Smooth muscle cell (in vitro differentiated cells): ENCODE results near the gene FGGY. TPM values are rescaled to one million over a fixed set of nuclear protein-coding genes. Genes with fewer than 3 reads are reported as not detected.
A peak's percentile ranks its signal among the peaks of the same experiment; 100 is the strongest.

Experiments
- DNase-seq: peaks from one replicate; lab custom pipeline; 2025; ENCODE audit not compliant: unreplicated experiment; lab: John Stamatoyannopoulos, UW
- H2AFZ ChIP-seq: fragments of 200-600 bp; sonication (generic); 2 replicates; pipeline ENCODE4 v1.6.0; 2016; ENCODE audit warnings: antibody characterized with exemption, low read depth, mild to moderate bottlenecking
- H3F3A ChIP-seq: fragments of 200-600 bp; sonication (generic); 2 replicates; pipeline ENCODE4 v1.6.0; 2017; ENCODE audit warnings: antibody characterized with exemption, low read depth
- H3K27ac ChIP-seq: fragments of 200-600 bp; sonication (generic); 2 replicates; pipeline ENCODE4 v1.5.1; 2016; ENCODE audit warnings: low read depth, mild to moderate bottlenecking
- H3K27me3 ChIP-seq: fragments of 200-600 bp; sonication (generic); 2 replicates; pipeline ENCODE4 v1.6.1; 2016; ENCODE audit warnings: low read depth, mild to moderate bottlenecking
- H3K36me3 ChIP-seq: fragments of 200-600 bp; sonication (generic); 2 replicates; pipeline ENCODE4 v1.5.1; 2016; ENCODE audit warnings: low read depth
- H3K4me1 ChIP-seq: fragments of 200-600 bp; sonication (generic); 2 replicates; pipeline ENCODE4 v1.5.1; 2016; ENCODE audit warnings: low read depth
- H3K4me2 ChIP-seq: fragments of 200-600 bp; sonication (generic); 2 replicates; pipeline ENCODE4 v1.6.0; 2016; ENCODE audit warnings: mild to moderate bottlenecking
- H3K4me3 ChIP-seq: fragments of 200-600 bp; sonication (generic); 2 replicates; pipeline ENCODE4 v1.5.1; 2016; ENCODE audit warnings: mild to moderate bottlenecking
- H3K79me2 ChIP-seq: fragments of 200-600 bp; sonication (generic); 2 replicates; pipeline ENCODE4 v1.6.0; 2016; ENCODE audit warnings: low read depth, mild to moderate bottlenecking
- H3K9ac ChIP-seq: fragments of 200-600 bp; sonication (generic); 2 replicates; pipeline ENCODE4 v1.6.0; 2016; ENCODE audit warnings: low read depth
- H3K9me3 ChIP-seq: fragments of 200-600 bp; sonication (generic); replicated peaks from 2 replicates; pipeline ENCODE4 v1.5.1; 2016; ENCODE audit warnings: low read depth
- H4K20me1 ChIP-seq: fragments of 200-600 bp; sonication (generic); 2 replicates; pipeline ENCODE4 v1.6.0; 2016; ENCODE audit warnings: low read depth
- whole genome bisulfite sequencing: methylation state at CpG from one replicate; pipeline ENCODE4 v1.1.7; 2016; ENCODE audit warnings: low lambda C conversion rate; 5-methylcytosine and 5-hydroxymethylcytosine counted together
- polyA plus RNA-seq: library from polyadenylated mRNA; unstranded; fragments of >200 nt; fragmentation: Nextera tagmentation; extraction: Ambion mirVana; gene quantifications from 2 replicates; pipeline ENCODE4 v1.2.1, GENCODE V29; 2016
- total RNA-seq: library from RNA; depleted of rRNA; stranded (reverse); fragments of >200 nt; gene quantifications from 2 replicates; pipeline ENCODE4 v1.2.3, GENCODE V29; 2014
- TF ChIP-seq, protein P1 (sequence below): fragments of 200-600 bp; sonication (generic); IDR thresholded peaks from 2 replicates; pipeline ENCODE4 v1.5.1; 2017; ENCODE audit warnings: borderline replicate concordance, mild to moderate bottlenecking, antibody characterized with exemption; ENCODE audit not compliant: insufficient read depth, poor library complexity, severe bottlenecking

The FGGY gene
- total and polyA plus RNA-seq, 2 experiments from 2014 or later, result 5.1 to 9.2 TPM

DNA sequence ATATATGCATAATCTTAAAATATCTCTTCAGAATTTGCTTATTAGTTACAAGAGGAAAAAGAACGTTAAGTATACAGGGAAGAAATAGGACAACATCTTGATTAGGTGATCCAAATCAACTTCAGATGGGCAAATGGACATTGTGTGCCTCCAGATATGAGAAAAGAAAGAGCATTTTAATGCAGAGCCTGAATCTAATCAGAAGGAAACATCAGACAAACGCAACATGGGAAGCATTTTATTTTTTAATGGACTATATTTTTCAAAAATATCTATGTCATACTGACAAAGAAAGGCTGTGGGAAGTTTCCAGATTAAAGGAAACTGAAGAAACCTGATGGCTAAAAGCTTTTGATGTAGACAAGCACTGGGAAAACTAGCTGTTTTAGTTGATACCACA, 466.5 kb downstream of the FGGY start:
- Histone ChIP-seq H3K27ac (no peak overlapping the region), H3K27me3 (no peaks in the 10 kb centered on the region), H4K20me1 (no peaks in the 10 kb centered on the region), H2AFZ (no peak overlapping the region), H3K9me3 (no peaks in the 10 kb centered on the region), H3K36me3 (no peaks in the 10 kb centered on the region), H3K4me2 (no peak overlapping the region), H3K4me3 (no peak overlapping the region), H3F3A (no peaks in the 10 kb centered on the region), H3K79me2 (no peaks in the 10 kb centered on the region), H3K9ac (no peak overlapping the region), H3K4me1 (no peaks in the 10 kb centered on the region)
- 91% methylated on average over 2 of the region's 2 CpGs for WGBS
- TF ChIP-seq, protein P1, sequence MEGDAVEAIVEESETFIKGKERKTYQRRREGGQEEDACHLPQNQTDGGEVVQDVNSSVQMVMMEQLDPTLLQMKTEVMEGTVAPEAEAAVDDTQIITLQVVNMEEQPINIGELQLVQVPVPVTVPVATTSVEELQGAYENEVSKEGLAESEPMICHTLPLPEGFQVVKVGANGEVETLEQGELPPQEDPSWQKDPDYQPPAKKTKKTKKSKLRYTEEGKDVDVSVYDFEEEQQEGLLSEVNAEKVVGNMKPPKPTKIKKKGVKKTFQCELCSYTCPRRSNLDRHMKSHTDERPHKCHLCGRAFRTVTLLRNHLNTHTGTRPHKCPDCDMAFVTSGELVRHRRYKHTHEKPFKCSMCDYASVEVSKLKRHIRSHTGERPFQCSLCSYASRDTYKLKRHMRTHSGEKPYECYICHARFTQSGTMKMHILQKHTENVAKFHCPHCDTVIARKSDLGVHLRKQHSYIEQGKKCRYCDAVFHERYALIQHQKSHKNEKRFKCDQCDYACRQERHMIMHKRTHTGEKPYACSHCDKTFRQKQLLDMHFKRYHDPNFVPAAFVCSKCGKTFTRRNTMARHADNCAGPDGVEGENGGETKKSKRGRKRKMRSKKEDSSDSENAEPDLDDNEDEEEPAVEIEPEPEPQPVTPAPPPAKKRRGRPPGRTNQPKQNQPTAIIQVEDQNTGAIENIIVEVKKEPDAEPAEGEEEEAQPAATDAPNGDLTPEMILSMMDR, result no peak
- no peak for DNase-seq

DNA sequence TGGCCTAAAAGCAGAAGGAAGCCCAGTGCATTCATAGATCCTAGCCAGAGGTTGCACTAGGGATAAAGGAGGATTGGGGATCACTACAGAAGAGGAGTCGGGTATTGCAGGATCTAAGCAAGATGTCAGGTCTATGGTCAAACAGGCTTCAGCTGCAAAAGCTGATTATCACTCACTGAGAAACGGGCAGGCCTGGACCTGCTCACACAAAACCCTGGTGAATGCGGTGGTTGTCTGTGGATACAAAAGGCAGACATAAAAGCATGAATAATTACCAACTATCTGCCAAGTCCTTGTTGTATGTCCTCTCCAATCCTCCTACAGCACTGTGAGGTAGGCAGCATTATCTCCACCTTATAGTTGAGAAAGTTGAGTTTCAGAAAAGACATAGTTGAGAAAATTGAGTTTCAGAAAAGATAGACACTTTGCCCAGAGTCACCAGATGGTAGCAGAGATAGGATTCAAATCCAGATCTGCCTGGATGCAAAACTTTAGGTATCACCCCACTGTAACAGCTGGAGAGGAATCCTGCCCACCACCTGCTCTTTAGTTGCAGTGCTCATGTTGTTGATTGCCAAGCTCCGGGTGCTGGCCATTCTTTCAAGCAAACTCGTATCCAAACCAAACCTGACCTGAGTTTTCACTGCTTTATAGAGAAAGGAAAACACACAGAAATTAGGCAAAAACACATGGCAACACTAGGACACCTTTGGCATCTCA, 468.3 kb downstream of the FGGY start:
- TF ChIP-seq, protein P1, result no peak
- H3K79me2 ChIP-seq, result no peaks in the 10 kb centered on the region
- peak overlapping the region; percentile 59 for H3K27ac ChIP-seq
- H3K9me3 ChIP-seq, result no peaks in the 10 kb centered on the region
- H3K27me3 ChIP-seq, result no peaks in the 10 kb centered on the region
- H2AFZ ChIP-seq, result no peak overlapping the region
- no peaks in the 10 kb centered on the region for H3K36me3 ChIP-seq
- 77% methylated on average over 5 of the region's 5 CpGs for WGBS
- H3K9ac ChIP-seq, result no peak overlapping the region
- H4K20me1 ChIP-seq, result no peaks in the 10 kb centered on the region
- no peak overlapping the region for H3K4me3 ChIP-seq
- DNase-seq, result no peak
- no peak overlapping the region for H3K4me2 ChIP-seq
- H3F3A ChIP-seq, result no peaks in the 10 kb centered on the region
- H3K4me1 ChIP-seq, result no peaks in the 10 kb centered on the region

DNA sequence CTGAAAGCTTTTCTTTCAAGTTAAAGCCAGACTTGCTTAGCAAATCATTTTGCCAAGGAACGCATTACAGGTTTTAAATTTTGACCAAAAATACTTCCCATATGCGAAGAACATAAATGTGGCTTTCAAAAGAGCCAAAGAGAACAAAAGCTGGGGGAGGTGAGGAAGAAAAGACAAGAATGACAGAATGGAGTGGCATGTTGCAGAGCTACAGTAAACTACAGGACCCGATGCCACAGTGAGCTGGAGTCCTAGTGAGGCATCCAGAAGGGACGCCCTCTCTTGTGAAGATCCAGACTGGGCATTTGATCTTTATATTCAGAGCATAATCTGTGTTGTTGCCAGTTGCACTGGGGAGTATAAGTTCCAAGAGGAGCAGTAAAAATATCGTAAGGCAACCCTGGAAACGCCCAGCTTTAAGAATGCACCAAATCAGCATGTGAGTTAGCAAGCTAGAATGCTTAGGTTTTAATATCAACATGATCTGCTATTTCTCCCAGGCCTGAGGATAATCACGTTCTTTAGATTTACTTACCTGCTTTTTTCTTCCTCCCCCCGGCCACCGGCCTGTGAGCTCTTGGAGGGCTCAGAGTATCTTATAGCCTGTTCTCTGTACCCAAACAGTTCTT, 469.4 kb downstream of the FGGY start:
- no peak overlapping the region for H3K4me3 ChIP-seq
- DNase-seq, result no peak
- H3K27me3 ChIP-seq, result no peaks in the 10 kb centered on the region
- peak overlapping the region; percentile 59 for H3K27ac ChIP-seq
- H3F3A ChIP-seq, result no peaks in the 10 kb centered on the region
- H3K9ac ChIP-seq, result no peak overlapping the region
- WGBS, result 64% methylated on average over 9 of the region's 9 CpGs
- H3K9me3 ChIP-seq, result no peaks in the 10 kb centered on the region
- H3K4me2 ChIP-seq, result peak overlapping the region; percentile 59
- H2AFZ ChIP-seq, result peak overlapping the region; percentile 17
- TF ChIP-seq, protein P1, result no peak
- no peaks in the 10 kb centered on the region for H3K79me2 ChIP-seq
- H4K20me1 ChIP-seq, result no peaks in the 10 kb centered on the region
- H3K4me1 ChIP-seq, result no peaks in the 10 kb centered on the region
- H3K36me3 ChIP-seq, result no peaks in the 10 kb centered on the region
